Smooth muscle cell (in vitro differentiated cells): ENCODE data around the gene TGFB1I1. TPM values are rescaled to one million over a fixed set of nuclear protein-coding genes. Genes with fewer than 3 reads are reported as not detected.

Experiments used
- DNase-seq: peaks from one replicate; lab custom pipeline; 2025; ENCODE audit not compliant: unreplicated experiment; lab: John Stamatoyannopoulos, UW
- H2AFZ ChIP-seq: fragments of 200-600 bp; sonication (generic); 2 replicates; pipeline ENCODE4 v1.6.0; 2016; ENCODE audit warnings: antibody characterized with exemption, low read depth, mild to moderate bottlenecking
- H3F3A ChIP-seq: fragments of 200-600 bp; sonication (generic); 2 replicates; pipeline ENCODE4 v1.6.0; 2017; ENCODE audit warnings: antibody characterized with exemption, low read depth
- H3K27ac ChIP-seq: fragments of 200-600 bp; sonication (generic); 2 replicates; pipeline ENCODE4 v1.5.1; 2016; ENCODE audit warnings: low read depth, mild to moderate bottlenecking
- H3K27me3 ChIP-seq: fragments of 200-600 bp; sonication (generic); 2 replicates; pipeline ENCODE4 v1.6.1; 2016; ENCODE audit warnings: low read depth, mild to moderate bottlenecking
- H3K36me3 ChIP-seq: fragments of 200-600 bp; sonication (generic); 2 replicates; pipeline ENCODE4 v1.5.1; 2016; ENCODE audit warnings: low read depth
- H3K4me1 ChIP-seq: fragments of 200-600 bp; sonication (generic); 2 replicates; pipeline ENCODE4 v1.5.1; 2016; ENCODE audit warnings: low read depth
- H3K4me2 ChIP-seq: fragments of 200-600 bp; sonication (generic); 2 replicates; pipeline ENCODE4 v1.6.0; 2016; ENCODE audit warnings: mild to moderate bottlenecking
- H3K4me3 ChIP-seq: fragments of 200-600 bp; sonication (generic); 2 replicates; pipeline ENCODE4 v1.5.1; 2016; ENCODE audit warnings: mild to moderate bottlenecking
- H3K79me2 ChIP-seq: fragments of 200-600 bp; sonication (generic); 2 replicates; pipeline ENCODE4 v1.6.0; 2016; ENCODE audit warnings: low read depth, mild to moderate bottlenecking
- H3K9ac ChIP-seq: fragments of 200-600 bp; sonication (generic); 2 replicates; pipeline ENCODE4 v1.6.0; 2016; ENCODE audit warnings: low read depth
- H3K9me3 ChIP-seq: fragments of 200-600 bp; sonication (generic); replicated peaks from 2 replicates; pipeline ENCODE4 v1.5.1; 2016; ENCODE audit warnings: low read depth
- H4K20me1 ChIP-seq: fragments of 200-600 bp; sonication (generic); 2 replicates; pipeline ENCODE4 v1.6.0; 2016; ENCODE audit warnings: low read depth
- CTCF ChIP-seq: fragments of 200-600 bp; sonication (generic); IDR thresholded peaks from 2 replicates; pipeline ENCODE4 v1.5.1; 2017; ENCODE audit warnings: borderline replicate concordance, mild to moderate bottlenecking, antibody characterized with exemption; ENCODE audit not compliant: insufficient read depth, poor library complexity, severe bottlenecking
- WGBS: methylation state at CpG from one replicate; pipeline ENCODE4 v1.1.7; 2016; ENCODE audit warnings: low lambda C conversion rate; 5-methylcytosine and 5-hydroxymethylcytosine counted together
- polyA plus RNA-seq: library from polyadenylated mRNA; unstranded; fragments of >200 nt; fragmentation: Nextera tagmentation; extraction: Ambion mirVana; gene quantifications from 2 replicates; pipeline ENCODE4 v1.2.1, GENCODE V29; 2016
- total RNA-seq: library from RNA; depleted of rRNA; stranded (reverse); fragments of >200 nt; gene quantifications from 2 replicates; pipeline ENCODE4 v1.2.3, GENCODE V29; 2014

TGFB1I1 gene
- total and polyA plus RNA-seq, 2 experiments from 2014 or later, result 73.0 to 203 TPM

- 63% methylated on average over 46 of the region's 83 CpGs for WGBS
- DNase-seq, result no peak
These were observed 44.3 kb upstream of the TGFB1I1 start for GRCh38 chr16:31427441-31428278.

DNA sequence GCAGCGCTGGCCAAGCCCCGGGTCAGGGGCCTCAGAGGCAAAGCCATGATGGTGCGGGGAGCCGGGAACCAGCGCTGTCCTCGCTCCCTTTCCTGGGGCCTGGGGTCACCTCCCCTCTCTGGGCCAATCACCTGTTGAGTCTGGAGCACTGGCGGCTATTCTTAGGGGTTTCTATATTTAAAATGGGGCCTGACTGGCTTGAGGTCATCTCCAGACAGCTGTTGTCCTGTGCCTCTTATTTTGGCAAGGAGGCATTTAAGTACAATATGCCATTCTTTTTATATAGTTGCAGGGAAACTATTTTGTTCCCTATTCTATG is 43.7 kb upstream of the TGFB1I1 start, which contains the start of gene COX6A2:
COX6A2 (minus strand) TSS at position 82 of the 319 bp plus-strand sequence; CDS start at position 47, 35 bp downstream.
- Histone ChIP-seq H3K4me3 (no peak within 1 kb of the TSS), H3K9me3 (no peaks in the 10 kb centered on the region)
- 77% methylated on average over 7 of the region's 7 CpGs for WGBS

More at GRCh38 chr16:31427441-31428278, 44.3 kb upstream of the TGFB1I1 start:
- no peak overlapping the region for H3K9ac ChIP-seq
- no peak overlapping the region for H3K27ac ChIP-seq
- H3K36me3 ChIP-seq, result no peaks in the 10 kb centered on the region
- no peak for TF ChIP-seq CTCF
- no peaks in the 10 kb centered on the region for H3K79me2 ChIP-seq
- H3K4me2 ChIP-seq, result no peak overlapping the region
- H3K4me1 ChIP-seq, result no peaks in the 10 kb centered on the region
- no peaks in the 10 kb centered on the region for H3K9me3 ChIP-seq
- H2AFZ ChIP-seq, result no peak overlapping the region
- H3F3A ChIP-seq, result no peaks in the 10 kb centered on the region
- no peak overlapping the region for H3K4me3 ChIP-seq
- peaks cover 13% of the 10 kb centered on the region for H3K27me3 ChIP-seq
- no peaks in the 10 kb centered on the region for H4K20me1 ChIP-seq

DNA sequence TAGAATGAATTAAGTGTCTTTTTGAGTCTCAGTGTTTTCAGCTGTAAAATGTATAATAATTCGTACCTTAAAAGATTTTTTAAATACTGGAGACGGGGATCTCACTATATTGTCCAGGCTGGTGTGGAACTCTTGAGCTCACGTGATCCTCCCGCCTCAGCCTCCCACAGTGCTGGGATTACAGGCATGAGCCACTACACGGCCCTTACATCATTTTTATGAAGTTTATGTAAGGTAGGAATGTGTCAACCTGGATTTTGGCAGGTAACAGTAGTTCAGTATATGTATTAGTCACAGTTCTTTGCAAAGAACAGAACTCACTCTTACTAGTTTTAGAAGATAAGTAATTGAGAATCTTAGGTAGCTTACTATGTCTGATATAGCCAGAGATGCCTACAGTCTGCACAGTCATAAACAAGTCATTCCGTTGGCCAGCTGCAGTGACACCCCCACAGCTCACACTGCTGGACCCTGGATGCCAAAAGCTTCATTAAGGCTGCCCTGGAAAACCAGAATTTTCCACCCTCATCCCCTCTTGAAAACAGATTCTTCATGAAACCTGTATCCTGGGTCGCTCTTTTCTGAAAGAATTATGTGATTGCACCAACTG is 43.2 kb upstream of the TGFB1I1 start:
- no peaks in the 10 kb centered on the region for H3K36me3 ChIP-seq
- no peaks in the 10 kb centered on the region for H3F3A ChIP-seq
- no peak for TF ChIP-seq CTCF
- peaks cover 6% of the 10 kb centered on the region for H3K27me3 ChIP-seq
- H3K9me3 ChIP-seq, result no peaks in the 10 kb centered on the region
- no peaks in the 10 kb centered on the region for H4K20me1 ChIP-seq
- no peak overlapping the region for H3K4me3 ChIP-seq
- H3K27ac ChIP-seq, result no peak overlapping the region
- H2AFZ ChIP-seq, result no peak overlapping the region
- no peak for DNase-seq
- H3K79me2 ChIP-seq, result no peaks in the 10 kb centered on the region
- no peak overlapping the region for H3K9ac ChIP-seq
- no peaks in the 10 kb centered on the region for H3K4me1 ChIP-seq
- WGBS, result 84% methylated on average over 7 of the region's 7 CpGs
- no peak overlapping the region for H3K4me2 ChIP-seq

More for the DNA sequence above, 43.7 kb upstream of the TGFB1I1 start, which contains the start of gene COX6A2:
- Histone ChIP-seq H4K20me1 (no peaks in the 10 kb centered on the region), H3K27ac (no peak within 1 kb of the TSS), H3K4me1 (no peaks in the 10 kb centered on the region), H3K27me3 (peaks cover 8% of the 10 kb centered on the region), H3K79me2 (no peaks in the 10 kb centered on the region), H3F3A (no peaks in the 10 kb centered on the region), H2AFZ (no peak within 1 kb of the TSS), H3K4me2 (no peak within 1 kb of the TSS), H3K36me3 (no peaks in the 10 kb centered on the region), H3K9ac (no peak within 1 kb of the TSS)
- DNase-seq, result no peak
- no peak for TF ChIP-seq CTCF
